NT2/D1 (cell line): ENCODE measurements around the gene KIAA0930.

ENCODE experiments used
- DNase-seq: peaks from one replicate; pipeline ENCODE4 v3.0.0-alpha.2; 2011; ENCODE audit warnings: low read depth, low spot score
- H3K27me3 ChIP-seq: 2 replicates; pipeline ENCODE4 v1.6.0; 2011; ENCODE audit warnings: mild to moderate bottlenecking; ENCODE audit not compliant: insufficient read length, insufficient read depth
- H3K36me3 ChIP-seq: 2 replicates; pipeline ENCODE4 v1.6.1; 2011; ENCODE audit warnings: mild to moderate bottlenecking, low read length, mixed read lengths; ENCODE audit not compliant: insufficient read depth, insufficient read length
- H3K4me1 ChIP-seq: 2 replicates; pipeline ENCODE4 v1.5.1; 2011; ENCODE audit not compliant: insufficient read depth, insufficient read length
- H3K4me3 ChIP-seq: 2 replicates; pipeline ENCODE4 v1.5.1; 2011; ENCODE audit warnings: low read depth; ENCODE audit not compliant: insufficient read length
- H3K9ac ChIP-seq: 2 replicates; pipeline ENCODE4 v1.6.0; 2011; ENCODE audit warnings: low read depth; ENCODE audit not compliant: insufficient read length
- H3K9me3 ChIP-seq: 2 replicates; pipeline ENCODE4 v1.5.1; 2011; ENCODE audit warnings: mild to moderate bottlenecking, low read length; ENCODE audit not compliant: insufficient read depth
- SUZ12 ChIP-seq: IDR thresholded peaks from 2 replicates; pipeline ENCODE4 v1.6.1; 2011; ENCODE audit not compliant: insufficient read length, insufficient read depth; ENCODE audit errors: extremely low read depth
- YY1 ChIP-seq: IDR thresholded peaks from 2 replicates; pipeline ENCODE4 v1.6.1; 2011; ENCODE audit not compliant: insufficient read length, insufficient read depth
- ZNF274 ChIP-seq: IDR thresholded peaks from 2 replicates; pipeline ENCODE4 v1.6.1; 2011; ENCODE audit warnings: mild to moderate bottlenecking, low read depth, low read length

The KIAA0930 gene

GRCh38 chr22:45205276-45205925 is 35.3 kb downstream of the KIAA0930 start:
- Histone ChIP-seq H3K9me3 (no peaks in the 10 kb centered on the region), H3K36me3 (peaks cover 73% of the 10 kb centered on the region), H3K4me3 (no peak overlapping the region), H3K27me3 (no peaks in the 10 kb centered on the region), H3K9ac (no peak overlapping the region), H3K4me1 (peaks cover 11% of the 10 kb centered on the region)
- TF ChIP-seq ZNF274 (no peak), YY1 (no peak), SUZ12 (no peak)
- DNase-seq = no peak

- Histone ChIP-seq H3K9me3 (no peaks in the 10 kb centered on the region), H3K4me1 (peaks cover 12% of the 10 kb centered on the region), H3K9ac (no peak overlapping the region), H3K36me3 (peaks cover 73% of the 10 kb centered on the region), H3K4me3 (no peak overlapping the region), H3K27me3 (no peaks in the 10 kb centered on the region)
- TF ChIP-seq SUZ12 (no peak), YY1 (no peak), ZNF274 (no peak)
- DNase-seq = no peak
Observed at GRCh38 chr22:45204819-45205218, 35.9 kb downstream of the KIAA0930 start.

GRCh38 chr22:45204241-45204640 is 36.5 kb downstream of the KIAA0930 start:
- DNase-seq = no peak
- Histone ChIP-seq H3K27me3 (no peaks in the 10 kb centered on the region), H3K36me3 (peaks cover 74% of the 10 kb centered on the region), H3K4me3 (no peak overlapping the region), H3K9ac (no peak overlapping the region), H3K9me3 (no peaks in the 10 kb centered on the region), H3K4me1 (peaks cover 13% of the 10 kb centered on the region)
- TF ChIP-seq ZNF274 (no peak), SUZ12 (no peak), YY1 (no peak)

- H3K9ac ChIP-seq = no peak overlapping the region
- peaks cover 18% of the 10 kb centered on the region for H3K4me1 ChIP-seq
- no peak overlapping the region for H3K4me3 ChIP-seq
- TF ChIP-seq ZNF274 = no peak
- TF ChIP-seq SUZ12 = no peak
- no peak for TF ChIP-seq YY1
- peaks cover 74% of the 10 kb centered on the region for H3K36me3 ChIP-seq
- no peaks in the 10 kb centered on the region for H3K27me3 ChIP-seq
- no peaks in the 10 kb centered on the region for H3K9me3 ChIP-seq
- no peak for DNase-seq
Observed at GRCh38 chr22:45203150-45203951, 37.3 kb downstream of the KIAA0930 start.

GRCh38 chr22:45202333-45203149 is 38.2 kb downstream of the KIAA0930 start:
- Histone ChIP-seq H3K36me3 (peaks cover 74% of the 10 kb centered on the region), H3K27me3 (no peaks in the 10 kb centered on the region), H3K4me3 (no peak overlapping the region), H3K4me1 (peaks cover 25% of the 10 kb centered on the region), H3K9me3 (no peaks in the 10 kb centered on the region), H3K9ac (no peak overlapping the region)
- no peak for TF ChIP-seq ZNF274
- no peak for TF ChIP-seq YY1
- TF ChIP-seq SUZ12 = no peak
- no peak for DNase-seq

- Histone ChIP-seq H3K9me3 (no peaks in the 10 kb centered on the region), H3K4me3 (no peak overlapping the region), H3K36me3 (peaks cover 80% of the 10 kb centered on the region), H3K9ac (no peak overlapping the region), H3K27me3 (no peaks in the 10 kb centered on the region), H3K4me1 (peaks cover 31% of the 10 kb centered on the region)
- no peak for DNase-seq
- TF ChIP-seq YY1 (no peak), SUZ12 (no peak), ZNF274 (no peak)
Observed at GRCh38 chr22:45201678-45202332, 38.9 kb downstream of the KIAA0930 start.
